B cell (primary cell): Measurements from ENCODE around the gene SLC35G3. TPM values are rescaled to one million over a fixed set of nuclear protein-coding genes. Genes with fewer than 3 reads are reported as not detected.

Source experiments
- ATAC-seq: fragments of 200-7000 bp; cut with Tn5 transposase; one replicate; pipeline ENCODE4 v1.10.0; 2021; ENCODE audit warnings: low read depth, mild to moderate bottlenecking, moderate number of reproducible peaks, moderate library complexity
- CTCF ChIA-PET: fragments of 350-600 bp; sonication (Branson Sonifier 250); formaldehyde crosslinking; loops from one replicate; lab custom pipeline; 2021; ENCODE audit warnings: antibody characterized with exemption, inconsistent platforms; lab: Charles Lee
- POLR2A ChIA-PET: fragments of 350-600 bp; sonication (Branson Sonifier 250); formaldehyde crosslinking; loops from one replicate; lab custom pipeline; 2021; ENCODE audit warnings: antibody characterized with exemption; lab: Charles Lee
- DNase-seq: peaks from one replicate; pipeline ENCODE4 v3.0.0; 2013
- H2AFZ ChIP-seq: 2 replicates; pipeline ENCODE4 v1.6.1; 2012; ENCODE audit warnings: mild to moderate bottlenecking, low read depth, low read length; ENCODE audit not compliant: insufficient read depth, poor library complexity, severe bottlenecking
- H3K27ac ChIP-seq, 2 donors: 1 replicate in 1 of 2; 2 replicates in 1 of 2; pipeline ENCODE4 v1.5.1; 2012 to 2013; ENCODE audit warnings: low read length in 2 of 2, mild to moderate bottlenecking in 2 of 2, moderate library complexity in 1 of 2
- H3K27me3 ChIP-seq, 4 experiments: fragments of 200-600 bp in 1 of 4; sonication (generic) in 1 of 4; replicated peaks in 1 of 4; 1 replicate in 2 of 4; 2 replicates in 2 of 4; pipeline versions ENCODE4 v1.6.1 to v1.7.0; 2013 to 2016; ENCODE audit warnings: low read length in 3 of 4, mild to moderate bottlenecking in 2 of 4, mixed read lengths in 1 of 4, moderate library complexity in 1 of 4; ENCODE audit not compliant: insufficient read depth in 4 of 4, control insufficient read depth in 3 of 4; ENCODE audit errors: control extremely low read depth in 1 of 4
- H3K36me3 ChIP-seq, 2 experiments: replicated peaks in 1 of 2; 1 replicate in 1 of 2; 2 replicates in 1 of 2; pipeline versions ENCODE4 v1.6.1 to v1.7.1; 2013; ENCODE audit warnings: low read length in 1 of 2; ENCODE audit not compliant: insufficient read depth in 2 of 2, control insufficient read depth in 1 of 2; ENCODE audit errors: control extremely low read depth in 1 of 2, extremely low read depth in 1 of 2
- H3K4me1 ChIP-seq, 2 donors: fragments of 200-600 bp in 1 of 2; sonication (generic) in 1 of 2; 1 replicate in 1 of 2; 2 replicates in 1 of 2; pipeline versions ENCODE4 v1.5.1 to v1.6.1; 2013 to 2017; ENCODE audit warnings: low read length in 2 of 2; ENCODE audit not compliant: control insufficient read depth in 2 of 2, insufficient read depth in 2 of 2
- H3K4me2 ChIP-seq: replicated peaks from 2 replicates; pipeline ENCODE3; 2012; ENCODE audit warnings: mild to moderate bottlenecking, low read depth, low read length; ENCODE audit not compliant: poor library complexity, severe bottlenecking
- H3K4me3 ChIP-seq, 5 experiments: fragments of 200-600 bp in 1 of 5; sonication (generic) in 1 of 5; 1 replicate in 3 of 5; 2 replicates in 2 of 5; pipeline versions ENCODE4 v1.5.1 to v1.7.0; 2011 to 2016; ENCODE audit warnings: low read length in 4 of 5, mild to moderate bottlenecking in 4 of 5, low read depth in 2 of 5, control low read depth in 1 of 5, moderate library complexity in 1 of 5; ENCODE audit not compliant: insufficient read depth in 1 of 5; ENCODE audit errors: control extremely low read depth in 1 of 5, extremely low read depth in 1 of 5
- H3K79me2 ChIP-seq: fragments of 200-600 bp; sonication (generic); one replicate; pipeline ENCODE4 v1.6.0; 2016; ENCODE audit warnings: low read length; ENCODE audit not compliant: control insufficient read depth, insufficient read depth
- H3K9ac ChIP-seq: fragments of 200-600 bp; sonication (generic); 2 replicates; pipeline ENCODE4 v1.6.1; 2017; ENCODE audit warnings: mild to moderate bottlenecking, low read length, moderate library complexity
- H3K9me3 ChIP-seq, 3 donors: one replicate each; pipeline versions ENCODE4 v1.6.1 to v1.7.1; 2013; ENCODE audit warnings: low read length in 2 of 3; ENCODE audit not compliant: control insufficient read depth in 2 of 3, insufficient read depth in 1 of 3; ENCODE audit errors: control extremely low read depth in 1 of 3
- H4K20me1 ChIP-seq: 2 replicates; pipeline ENCODE4 v1.6.0; 2012; ENCODE audit warnings: mild to moderate bottlenecking, low read length; ENCODE audit not compliant: insufficient read depth, control insufficient read depth, poor library complexity, severe bottlenecking
- H3K27ac Mint-ChIP-seq: one replicate; pipeline ENCODE4 v1.8.0; 2021; ENCODE audit warnings: mixed read lengths
- H3K27me3 Mint-ChIP-seq: one replicate; pipeline ENCODE4 v1.8.0; 2021; ENCODE audit warnings: mixed read lengths
- H3K4me1 Mint-ChIP-seq: one replicate; pipeline ENCODE4 v1.8.0; 2021; ENCODE audit warnings: mixed read lengths
- H3K4me3 Mint-ChIP-seq: one replicate; pipeline ENCODE4 v1.8.0; 2021; ENCODE audit warnings: mixed read lengths
- H3K9me3 Mint-ChIP-seq: one replicate; pipeline ENCODE4 v1.8.0; 2022; ENCODE audit warnings: mixed read lengths; ENCODE audit not compliant: insufficient read depth
- CTCF ChIP-seq: fragments of 200-600 bp; IDR thresholded peaks from one replicate; pipeline ENCODE4 v1.8.0; 2022; ENCODE audit warnings: antibody characterized with exemption, mild to moderate bottlenecking
- EZH2 ChIP-seq: IDR thresholded peaks from 2 replicates; pipeline ENCODE4 v1.6.1; 2012; ENCODE audit warnings: borderline replicate concordance, low read depth, mild to moderate bottlenecking, moderate library complexity, low read length; ENCODE audit not compliant: insufficient read depth, poor library complexity, severe bottlenecking
- WGBS: methylation state at CpG from one replicate; pipeline ENCODE4 v1.1.5; 2013; ENCODE audit warnings: missing lambda C conversion rate; ENCODE audit not compliant: insufficient coverage; 5-methylcytosine and 5-hydroxymethylcytosine counted together
- intact Hi-C: fragments of 100-400 bp; cut with micrococcal nuclease; formaldehyde crosslinking; loops from one replicate; pipeline ENCODE4 v1.10.0; 2022
- polyA plus RNA-seq: library from polyadenylated mRNA; depleted of rRNA; stranded (reverse); fragments of >200 nt; gene quantifications from 2 replicates; pipeline ENCODE4 v1.2.3, GENCODE V29; 2012
- total RNA-seq, 2 donors: library from RNA; stranded (reverse); fragments of 120-200 nt in 1 of 2; gene quantifications; 1 replicate in 1 of 2; 2 replicates in 1 of 2; pipeline versions ENCODE4 v1.2.3 to v1.2.4, GENCODE V29; 2013 to 2022

The SLC35G3 gene
- total and polyA plus RNA-seq, 2 donors (not counting 1 experiment from before 2014, with no cell fraction given), result not detected

- Histone ChIP-seq H3K9ac (no peak overlapping the region), H3K79me2 (no peaks in the 10 kb centered on the region), H2AFZ (no peak overlapping the region), H4K20me1 (no peaks in the 10 kb centered on the region), H3K27ac (no peak overlapping the region), H3K4me1 (no peaks in the 10 kb centered on the region), H3K4me3 (no peak overlapping the region), H3K27me3 (peaks cover 0 to 14% (median 4%) of the 10 kb centered on the region in 4 experiments), H3K36me3 (no peaks in the 10 kb centered on the region), H3K9me3 (peaks cover 0 to 2% (median 0%) of the 10 kb centered on the region in 3 donors), H3K4me2 (no peak overlapping the region)
- TF ChIP-seq EZH2 (no peak), CTCF (no peak)
- H3K27me3 Mint-ChIP-seq, result peaks cover 30% of the 10 kb centered on the region
- H3K4me3 Mint-ChIP-seq, result no peak overlapping the region
- no peak overlapping the region for H3K27ac Mint-ChIP-seq
- ChIA-PET POLR2A (interaction anchor here (0.9 kb wide), 1 partner anchor 10 kb away, joined by 3 read pairs; no protein-coding TSS in a partner anchor), CTCF (interaction anchor here (0.6 kb wide), 1 partner anchor 551 kb away, joined by 3 read pairs; no protein-coding TSS in a partner anchor)
- WGBS, result no CpG with 5 or more reads among the region's 5 CpGs
- DNase-seq (no peak), ATAC-seq (no peak)
- H3K4me1 Mint-ChIP-seq, result peaks cover 2% of the 10 kb centered on the region
- H3K9me3 Mint-ChIP-seq, result peaks cover 3% of the 10 kb centered on the region
- intact Hi-C loops, result loop anchor here (10.0 kb wide), 1 partner anchor 51 kb away; no protein-coding TSS in a partner anchor
Measured at GRCh38 chr17:35213412-35213940, 19.3 kb upstream of the SLC35G3 start.

GRCh38 chr17:35212668-35213067 lies 18.5 kb upstream of the SLC35G3 start:
- ChIA-PET CTCF (no interaction called here), POLR2A (interaction anchor here (0.9 kb wide), 1 partner anchor 11 kb away, joined by 3 read pairs; no protein-coding TSS in a partner anchor)
- intact Hi-C loops, result loop anchor here (10.0 kb wide), 1 partner anchor 52 kb away; no protein-coding TSS in a partner anchor
- 100% methylated on average over 2 of the region's 4 CpGs for WGBS
- H3K27me3 ChIP-seq, result peaks cover 0 to 14% (median 4%) of the 10 kb centered on the region in 4 experiments
- no peak for TF ChIP-seq EZH2
- no peak for TF ChIP-seq CTCF
- Mint-ChIP-seq H3K9me3 (peaks cover 3% of the 10 kb centered on the region), H3K27ac (no peak overlapping the region), H3K27me3 (peaks cover 30% of the 10 kb centered on the region), H3K4me3 (no peak overlapping the region), H3K4me1 (peaks cover 2% of the 10 kb centered on the region)
- no peak overlapping the region for H3K4me2 ChIP-seq
- no peaks in the 10 kb centered on the region for H3K4me1 ChIP-seq
- ATAC-seq, result no peak
- no peak overlapping the region for H3K4me3 ChIP-seq
- H3K9ac ChIP-seq, result no peak overlapping the region
- H3K9me3 ChIP-seq, result peaks cover 0 to 2% (median 0%) of the 10 kb centered on the region in 3 donors
- no peak overlapping the region for H2AFZ ChIP-seq
- no peaks in the 10 kb centered on the region for H4K20me1 ChIP-seq
- no peaks in the 10 kb centered on the region for H3K79me2 ChIP-seq
- DNase-seq, result no peak
- H3K36me3 ChIP-seq, result no peaks in the 10 kb centered on the region
- no peak overlapping the region for H3K27ac ChIP-seq
